A549 (cell line): ENCODE results near the gene ABT1. TPM values are rescaled to one million over a fixed set of nuclear protein-coding genes. Genes with fewer than 3 reads are reported as not detected.

Experiments used
- ATAC-seq, 2 experiments: fragments of 200-7000 bp in 1 of 2; fragments of >200 bp in 1 of 2; cut with Nextera tagmentation in 1 of 2; cut with Tn5 transposase in 1 of 2; 3 replicates each; pipeline versions ENCODE4 v1.8.0 to v1.9.1; 2018 to 2020; ENCODE audit warnings: mild to moderate bottlenecking in 1 of 2, moderate library complexity in 1 of 2
- CTCF ChIA-PET: fragments of 300-600 bp; sonication (Branson Sonifier 250); formaldehyde crosslinking; extraction: SDS; loops from one replicate; lab custom pipeline; 2021; ENCODE audit warnings: antibody characterized with exemption, inconsistent platforms; lab: Yijun Ruan, JAX
- POLR2A ChIA-PET: fragments of 350-600 bp; formaldehyde crosslinking; extraction: SDS; loops from one replicate; lab custom pipeline; 2021; ENCODE audit warnings: antibody characterized with exemption, inconsistent platforms; lab: Yijun Ruan, JAX
- DNase-seq, 2 experiments: peaks; one replicate each; pipeline versions ENCODE4 v3.0.0 to v3.0.0-alpha.2; 2011 to 2016; ENCODE audit warnings: low read depth in 1 of 2, low spot score in 1 of 2
- FAIRE-seq: peaks from 2 replicates; lab custom pipeline; 2011; peaks lifted over from hg19 to GRCh38; lab: Jason Lieb, UNC
- H3K27ac ChIP-seq, 2 experiments: fragments of >200 bp; sonication (Bioruptor Twin); formaldehyde crosslinking; 3 replicates each; pipeline ENCODE4 v1.5.1; 2016 to 2017
- H3K4me1 ChIP-seq: fragments of >200 bp; sonication (Bioruptor Twin); formaldehyde crosslinking; 3 replicates; pipeline ENCODE4 v1.6.1; 2016
- H3K4me2 ChIP-seq: fragments of >200 bp; sonication (Bioruptor Twin); formaldehyde crosslinking; 3 replicates; pipeline ENCODE4 v1.6.1; 2016
- H3K4me3 ChIP-seq: fragments of >200 bp; sonication (Bioruptor Twin); formaldehyde crosslinking; 3 replicates; pipeline ENCODE4 v1.5.1; 2016
- H3K9me3 ChIP-seq: fragments of >200 bp; sonication (Bioruptor Twin); formaldehyde crosslinking; 3 replicates; pipeline ENCODE4 v1.6.1; 2016
- E2F6 ChIP-seq: IDR thresholded peaks from 2 replicates; pipeline ENCODE4 v1.6.1; 2012; ENCODE audit warnings: low read depth, borderline replicate concordance
- EHMT2 ChIP-seq: fragments of 200-600 bp; sonication (generic); IDR thresholded peaks from 2 replicates; pipeline ENCODE4 v1.6.1; 2016; ENCODE audit warnings: antibody characterized with exemption, low read depth, mild to moderate bottlenecking, moderate library complexity
- ELK1 ChIP-seq: fragments of 150-350 bp; IDR thresholded peaks from 2 replicates; pipeline ENCODE4 v1.6.1; 2014; ENCODE audit warnings: low read depth, mild to moderate bottlenecking, low read length
- EP300 ChIP-seq, 2 experiments: fragments of >200 bp; sonication (Bioruptor Twin); formaldehyde crosslinking; IDR thresholded peaks; 2 replicates in 1 of 2; 3 replicates in 1 of 2; pipeline ENCODE4 v1.6.1; 2016 to 2017
- FOSB ChIP-seq: fragments of 250-450 bp; sonication (Bioruptor Pico); IDR thresholded peaks from 2 replicates; pipeline ENCODE4 v1.5.0; 2020; ENCODE audit warnings: mild to moderate bottlenecking, moderate library complexity
- HES2 ChIP-seq: fragments of >200 bp; sonication (Bioruptor Twin); formaldehyde crosslinking; IDR thresholded peaks from 2 replicates; pipeline ENCODE4 v1.6.1; 2016
- HEYL ChIP-seq: fragments of 250-450 bp; sonication (Bioruptor Pico); IDR thresholded peaks from 2 replicates; pipeline ENCODE4 v1.8.0; 2021; ENCODE audit warnings: mild to moderate bottlenecking, moderate library complexity
- HOXB5 ChIP-seq: fragments of 250-450 bp; sonication (Bioruptor Pico); IDR thresholded peaks from 2 replicates; pipeline ENCODE4 v1.5.0; 2020; ENCODE audit warnings: mild to moderate bottlenecking, moderate library complexity
- KDM1A ChIP-seq: fragments of 200-600 bp; sonication (generic); IDR thresholded peaks from 2 replicates; pipeline ENCODE4 v1.6.1; 2016; ENCODE audit warnings: low read depth, mild to moderate bottlenecking
- MYC ChIP-seq: IDR thresholded peaks from 2 replicates; pipeline ENCODE4 v1.6.1; 2012; ENCODE audit warnings: mild to moderate bottlenecking, inconsistent platforms, low read length, improper control_type of control experiment, borderline replicate concordance
- PHF8 ChIP-seq: fragments of 200-600 bp; sonication (generic); IDR thresholded peaks from 2 replicates; pipeline ENCODE4 v1.6.1; 2016; ENCODE audit warnings: low read depth, mild to moderate bottlenecking, antibody characterized with exemption, moderate library complexity, borderline replicate concordance
- RARB ChIP-seq: fragments of 250-450 bp; sonication (Bioruptor Pico); IDR thresholded peaks from 2 replicates; pipeline ENCODE4 v1.8.0; 2021; ENCODE audit warnings: mild to moderate bottlenecking, moderate library complexity
- RFX5 ChIP-seq: fragments of 450-650 bp; IDR thresholded peaks from 2 replicates; pipeline ENCODE4 v1.7.1; 2014; ENCODE audit warnings: antibody characterized with exemption, mild to moderate bottlenecking, moderate library complexity
- RNF2 ChIP-seq: fragments of 200-600 bp; sonication (generic); IDR thresholded peaks from 2 replicates; pipeline ENCODE4 v1.6.1; 2016; ENCODE audit warnings: low read depth, mild to moderate bottlenecking, antibody characterized with exemption, moderate library complexity, borderline replicate concordance
- SREBF2 ChIP-seq: fragments of 450-650 bp; IDR thresholded peaks from 2 replicates; pipeline ENCODE4 v1.6.1; 2014; ENCODE audit warnings: mild to moderate bottlenecking, moderate library complexity
- ZNF302 ChIP-seq: fragments of 250-450 bp; sonication (Bioruptor Pico); IDR thresholded peaks from 2 replicates; pipeline ENCODE4 v1.9.0; 2021; ENCODE audit warnings: inconsistent platforms, mild to moderate bottlenecking, moderate library complexity
- ZSCAN20 ChIP-seq: fragments of 250-450 bp; sonication (Bioruptor Pico); IDR thresholded peaks from 2 replicates; pipeline ENCODE4 v1.8.0; 2022; ENCODE audit warnings: mild to moderate bottlenecking, moderate library complexity
- WGBS: methylation state at CpG from one replicate; pipeline ENCODE4 v1.1.6; 2017; ENCODE audit errors: missing lambda C conversion rate; 5-methylcytosine and 5-hydroxymethylcytosine counted together
- polyA plus RNA-seq, 4 experiments: library from polyadenylated mRNA; depleted of rRNA in 3 of 4; stranded (reverse); fragments of >200 nt; fragmentation: RNase III in 1 of 4; extraction: RNeasy Plus Mini Kit Qiagen cat#74134 plus additional on column Dnase treatment in 1 of 4; gene quantifications; 2 replicates in 3 of 4; 3 replicates in 1 of 4; pipeline ENCODE4 v1.2.3, GENCODE V29; 2011 to 2017
- TF ChIP-seq, protein P1 (sequence below): fragments of 450-650 bp; IDR thresholded peaks from 2 replicates; pipeline ENCODE4 v1.6.1; 2014; ENCODE audit warnings: antibody characterized with exemption

The ABT1 gene
- polyA plus RNA-seq, 2 of the 4 experiments (the other 2 are of a cell fraction), result 10.6 to 11.1 TPM

DNA sequence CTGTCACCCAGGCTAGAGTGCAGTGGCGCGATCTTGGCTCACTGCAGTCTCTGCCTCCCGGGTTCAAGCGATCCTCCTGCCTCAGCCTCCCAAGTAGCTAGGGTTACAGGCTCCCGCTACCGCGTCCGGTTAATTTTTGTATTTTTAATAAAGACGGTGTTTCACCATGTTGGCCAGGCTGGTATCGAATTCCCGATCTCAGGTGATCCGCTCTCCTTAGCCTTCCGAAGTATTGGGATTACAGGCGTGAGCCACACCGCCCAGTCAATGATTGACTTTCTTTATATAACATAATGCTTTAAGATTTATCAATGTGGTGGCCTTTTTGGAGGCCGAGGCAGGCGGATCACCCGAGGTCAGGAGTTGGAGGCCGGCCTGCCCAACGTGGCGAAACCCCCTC, 7.8 kb upstream of the ABT1 start:
- DNase-seq (no peak), ATAC-seq (no peak), FAIRE-seq (no peak)
- Histone ChIP-seq H3K4me1 (no peaks in the 10 kb centered on the region), H3K4me2 (no peak overlapping the region), H3K27ac (no peak overlapping the region), H3K9me3 (no peaks in the 10 kb centered on the region), H3K4me3 (no peak overlapping the region)
- CTCF ChIA-PET, result interaction anchor here (7.6 kb wide), 1 partner anchor 16 kb away, joined by 124 read pairs; no protein-coding TSS in a partner anchor
- POLR2A ChIA-PET, result no interaction called here
- WGBS, result 85% methylated on average over 21 of the region's 21 CpGs
- TF ChIP-seq SREBF2, result no peak
- TF ChIP-seq E2F6, result no peak
- TF ChIP-seq HES2, result no peak

DNA sequence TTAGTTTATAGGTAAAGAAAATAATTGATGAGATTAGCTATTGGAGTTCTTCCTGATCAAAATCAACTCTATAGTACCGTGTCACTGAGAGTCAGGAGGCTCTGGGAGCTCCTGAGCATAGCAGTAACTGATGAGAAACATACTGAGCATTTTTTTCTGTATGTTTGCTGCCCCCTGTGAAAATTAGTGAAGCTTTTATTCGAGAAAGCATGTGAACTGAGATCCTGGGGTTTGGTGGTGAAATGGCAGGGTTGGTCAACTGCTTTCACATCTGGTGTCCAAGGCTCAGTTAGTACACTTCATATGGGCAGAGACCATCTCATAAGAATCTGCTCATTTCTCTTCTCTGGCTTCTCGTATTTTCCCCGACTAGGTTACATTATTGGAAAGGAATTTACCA, 4.1 kb upstream of the ABT1 start:
- no peak for FAIRE-seq
- TF ChIP-seq, protein P1, sequence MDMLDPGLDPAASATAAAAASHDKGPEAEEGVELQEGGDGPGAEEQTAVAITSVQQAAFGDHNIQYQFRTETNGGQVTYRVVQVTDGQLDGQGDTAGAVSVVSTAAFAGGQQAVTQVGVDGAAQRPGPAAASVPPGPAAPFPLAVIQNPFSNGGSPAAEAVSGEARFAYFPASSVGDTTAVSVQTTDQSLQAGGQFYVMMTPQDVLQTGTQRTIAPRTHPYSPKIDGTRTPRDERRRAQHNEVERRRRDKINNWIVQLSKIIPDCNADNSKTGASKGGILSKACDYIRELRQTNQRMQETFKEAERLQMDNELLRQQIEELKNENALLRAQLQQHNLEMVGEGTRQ, result no peak
- TF ChIP-seq PHF8, result no peak
- TF ChIP-seq, all 56 proteins: peak for 0
- no peak overlapping the region for H3K4me2 ChIP-seq
- ChIA-PET CTCF (interaction anchor here (0.6 to 7.6 kb wide), 6 partner anchors 9 to 744 kb away, joined by 3 to 124 read pairs (median 4); no protein-coding TSS in a partner anchor), POLR2A (interaction anchor here (1.0 kb wide), 1 partner anchor 16 kb away, joined by 3 read pairs; no protein-coding TSS in a partner anchor)
- no peaks in the 10 kb centered on the region for H3K9me3 ChIP-seq
- no peak overlapping the region for H3K27ac ChIP-seq
- no peak for ATAC-seq
- no peak overlapping the region for H3K4me3 ChIP-seq
- DNase-seq, result peak in 1 of 2 experiments; percentile 24
- H3K4me1 ChIP-seq, result peaks cover under 1% of the 10 kb centered on the region; the same call in 1 of the 3 replicates
- 58% methylated on average over 4 of the region's 4 CpGs for WGBS

- ChIA-PET CTCF (interaction anchor here (0.6 to 7.6 kb wide), 10 partner anchors 9 to 744 kb away, joined by 3 to 124 read pairs (median 4); no protein-coding TSS in a partner anchor), POLR2A (interaction anchor here (1.2 kb wide), 1 partner anchor 16 kb away, joined by 4 read pairs; no protein-coding TSS in a partner anchor)
- FAIRE-seq, result no peak
- Histone ChIP-seq H3K27ac (peak overlapping the region in 1 of 2 experiments; percentile 47; a peak in 2 of 6 replicates), H3K4me1 (peaks cover 4% of the 10 kb centered on the region; the same call in 1 of the 3 replicates), H3K4me2 (peak overlapping the region; percentile 64), H3K4me3 (peak overlapping the region; percentile 77), H3K9me3 (no peaks in the 10 kb centered on the region)
- no peak for ATAC-seq
- DNase-seq, result peak in 1 of 2 experiments; percentile 45
- 10% methylated on average over 20 of the region's 20 CpGs for WGBS
- TF ChIP-seq FOSB (CRISPR knock-in tag) (no peak), HEYL (CRISPR knock-in tag) (no peak), EHMT2 (no peak), RFX5 (no peak), SREBF2 (no peak), KDM1A (no peak), ZNF302 (CRISPR knock-in tag) (no peak), ELK1 (no peak), EP300 (IDR thresholded peaks at IDR 0.05) (no peak), MYC (no peak), HOXB5 (CRISPR knock-in tag) (no peak), PHF8 (no peak), RNF2 (no peak), ZSCAN20 (no peak), RARB (CRISPR knock-in tag) (no peak)
These were observed 3.2 kb upstream of the ABT1 start for GRCh38 chr6:26593278-26594130.
